NCI-H69 (cell line): Measurements from ENCODE around the gene RTP3.

ENCODE experiments used
- DNase-seq: peaks from one replicate; lab custom pipeline; 2025; lab: John Stamatoyannopoulos, UW

Gene RTP3

GRCh38 chr3:46497556-46498265 lies at the start of gene RTP3:
Gene RTP3, plus strand, starts transcription at chr3:46497976. Its CDS starts 87 bp downstream, at chr3:46498063.
- DNase-seq: no peak

GRCh38 chr3:46448721-46449120 lies 49.1 kb upstream of the RTP3 start:
- DNase-seq: no peak

GRCh38 chr3:46449755-46450552 lies 47.8 kb upstream of the RTP3 start:
- DNase-seq: no peak

GRCh38 chr3:46453526-46454208 lies 44.1 kb upstream of the RTP3 start:
- no peak for DNase-seq

- DNase-seq: no peak
Measured at GRCh38 chr3:46454209-46454595, 43.6 kb upstream of the RTP3 start.

- no peak for DNase-seq
Measured at GRCh38 chr3:46454606-46455005, 43.2 kb upstream of the RTP3 start.

- no peak for DNase-seq
Measured at GRCh38 chr3:46455231-46456115, 42.3 kb upstream of the RTP3 start.

- no peak for DNase-seq
Measured at GRCh38 chr3:46456118-46456517, 41.7 kb upstream of the RTP3 start.

- DNase-seq: no peak
Measured at GRCh38 chr3:46460051-46460450, 37.7 kb upstream of the RTP3 start.

GRCh38 chr3:46462111-46462510 lies 35.7 kb upstream of the RTP3 start:
- peak; percentile 5 for DNase-seq

GRCh38 chr3:46462511-46462910 lies 35.3 kb upstream of the RTP3 start:
- DNase-seq: no peak

GRCh38 chr3:46463120-46463867 lies 34.5 kb upstream of the RTP3 start:
- no peak for DNase-seq

- no peak for DNase-seq
Measured at GRCh38 chr3:46463868-46464241, 33.9 kb upstream of the RTP3 start.

- DNase-seq: no peak
Measured at GRCh38 chr3:46464326-46465195, 33.2 kb upstream of the RTP3 start, which contains the start of gene LTF. Gene LTF, minus strand, starts transcription at chr3:46464905. Its CDS starts 38 bp downstream, at chr3:46464867.

- DNase-seq: no peak
Measured at GRCh38 chr3:46465196-46465520, 32.6 kb upstream of the RTP3 start.

GRCh38 chr3:46466273-46466672 lies 31.5 kb upstream of the RTP3 start:
- DNase-seq: peak; percentile 12

- peak; percentile 7 for DNase-seq
Measured at GRCh38 chr3:46466871-46467403, 30.8 kb upstream of the RTP3 start.

GRCh38 chr3:46467562-46467961 lies 30.2 kb upstream of the RTP3 start:
- DNase-seq: no peak

- DNase-seq: no peak
Measured at GRCh38 chr3:46468753-46469600, 28.8 kb upstream of the RTP3 start.
